SK-N-SH (cell line): ENCODE results near the gene RBM14.

Experiments used
- ELF1 ChIP-seq: IDR thresholded peaks from 2 replicates; pipeline ENCODE4 v1.4.0; 2012
- EP300 ChIP-seq, 2 experiments: IDR thresholded peaks; 2 replicates each; pipeline versions ENCODE4 v1.4.0 to v1.6.1; 2012; ENCODE audit warnings: borderline replicate concordance in 1 of 2, low read depth in 1 of 2, low read length in 1 of 2
- EZH2phosphoT487 ChIP-seq: fragments of 200-600 bp; sonication (generic); IDR thresholded peaks from 2 replicates; pipeline ENCODE4 v1.6.1; 2017; ENCODE audit warnings: low read depth, mixed run types, mild to moderate bottlenecking, antibody characterized with exemption, moderate library complexity, borderline replicate concordance
- FOXJ3 ChIP-seq: sonication (generic); formaldehyde crosslinking; IDR thresholded peaks from 2 replicates; pipeline ENCODE4 v1.5.1; 2020; ENCODE audit warnings: mild to moderate bottlenecking, missing genetic modification reagents
- GATA2 ChIP-seq: sonication (generic); formaldehyde crosslinking; IDR thresholded peaks from 2 replicates; pipeline ENCODE4 v1.5.0; 2020; ENCODE audit warnings: mild to moderate bottlenecking, missing genetic modification reagents
- NFIC ChIP-seq: IDR thresholded peaks from 2 replicates; pipeline ENCODE4 v1.4.0; 2012; ENCODE audit warnings: borderline replicate concordance
- POLR2AphosphoS5 ChIP-seq: IDR thresholded peaks from 2 replicates; pipeline ENCODE4 v1.6.1; 2012; ENCODE audit warnings: low read depth, low read length
- RAD21 ChIP-seq: IDR thresholded peaks from 2 replicates; pipeline ENCODE4 v1.6.1; 2012; ENCODE audit warnings: mild to moderate bottlenecking, low read length
- RCOR1 ChIP-seq: fragments of 150-350 bp; IDR thresholded peaks from 2 replicates; pipeline ENCODE4 v1.6.1; 2017; ENCODE audit warnings: antibody characterized with exemption, low read length
- RFX5 ChIP-seq: IDR thresholded peaks from 2 replicates; pipeline ENCODE4 v1.6.1; 2012; ENCODE audit warnings: mild to moderate bottlenecking, improper control_type of control experiment, low read length
- SIN3A ChIP-seq: IDR thresholded peaks from 2 replicates; pipeline ENCODE4 v1.6.1; 2012; ENCODE audit warnings: low read depth, mild to moderate bottlenecking, low read length, moderate library complexity, borderline replicate concordance
- TEAD4 ChIP-seq: IDR thresholded peaks from 2 replicates; pipeline ENCODE4 v1.4.0; 2012; ENCODE audit warnings: mild to moderate bottlenecking, borderline replicate concordance; ENCODE audit not compliant: insufficient read depth
- TF ChIP-seq, protein P1 (sequence below): fragments of 200-600 bp; sonication (generic); IDR thresholded peaks from 2 replicates; pipeline ENCODE4 v1.6.1; 2017; ENCODE audit warnings: antibody characterized with exemption, mild to moderate bottlenecking, moderate library complexity
- TF ChIP-seq, protein P2 (sequence below): fragments of 150-350 bp; IDR thresholded peaks from 2 replicates; pipeline ENCODE4 v1.6.1; 2017; ENCODE audit warnings: antibody characterized with exemption, low read length, low read depth, borderline replicate concordance

DNA sequence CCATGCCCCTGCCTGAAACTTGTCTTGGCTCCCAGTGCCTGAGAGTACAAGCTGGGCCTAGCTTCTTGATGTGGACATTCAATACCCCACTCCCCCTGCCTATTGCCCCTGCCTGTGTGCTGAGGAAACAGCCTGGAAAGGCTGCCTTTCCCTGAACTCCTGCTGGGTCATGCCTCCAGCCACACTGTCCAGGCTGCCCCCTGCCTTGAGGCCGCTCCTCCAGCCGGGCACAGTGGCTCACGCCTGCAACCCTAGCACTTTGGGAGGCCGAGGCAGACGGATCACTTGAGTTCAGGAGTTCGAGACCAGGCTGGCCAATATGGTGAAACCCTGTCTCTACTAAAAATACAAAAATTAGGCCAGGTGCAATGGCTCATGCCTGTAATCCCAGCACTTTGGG lies 13.4 kb upstream of the RBM14 start:
- TF ChIP-seq RFX5 (no peak), GATA2 (CRISPR knock-in tag) (no peak), NFIC (no peak), ELF1 (no peak), RAD21 (no peak), TEAD4 (no peak), EZH2phosphoT487 (no peak), RCOR1 (no peak), SIN3A (no peak), EP300 (IDR thresholded peaks at IDR 0.05; ENCODE audit: borderline replicate concordance in 1 of 2, low read depth in 1 of 2, low read length in 1 of 2) (no peak), POLR2AphosphoS5 (no peak), FOXJ3 (CRISPR knock-in tag) (no peak)
- TF ChIP-seq, protein P1, sequence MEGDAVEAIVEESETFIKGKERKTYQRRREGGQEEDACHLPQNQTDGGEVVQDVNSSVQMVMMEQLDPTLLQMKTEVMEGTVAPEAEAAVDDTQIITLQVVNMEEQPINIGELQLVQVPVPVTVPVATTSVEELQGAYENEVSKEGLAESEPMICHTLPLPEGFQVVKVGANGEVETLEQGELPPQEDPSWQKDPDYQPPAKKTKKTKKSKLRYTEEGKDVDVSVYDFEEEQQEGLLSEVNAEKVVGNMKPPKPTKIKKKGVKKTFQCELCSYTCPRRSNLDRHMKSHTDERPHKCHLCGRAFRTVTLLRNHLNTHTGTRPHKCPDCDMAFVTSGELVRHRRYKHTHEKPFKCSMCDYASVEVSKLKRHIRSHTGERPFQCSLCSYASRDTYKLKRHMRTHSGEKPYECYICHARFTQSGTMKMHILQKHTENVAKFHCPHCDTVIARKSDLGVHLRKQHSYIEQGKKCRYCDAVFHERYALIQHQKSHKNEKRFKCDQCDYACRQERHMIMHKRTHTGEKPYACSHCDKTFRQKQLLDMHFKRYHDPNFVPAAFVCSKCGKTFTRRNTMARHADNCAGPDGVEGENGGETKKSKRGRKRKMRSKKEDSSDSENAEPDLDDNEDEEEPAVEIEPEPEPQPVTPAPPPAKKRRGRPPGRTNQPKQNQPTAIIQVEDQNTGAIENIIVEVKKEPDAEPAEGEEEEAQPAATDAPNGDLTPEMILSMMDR, result no peak
- TF ChIP-seq, protein P2, sequence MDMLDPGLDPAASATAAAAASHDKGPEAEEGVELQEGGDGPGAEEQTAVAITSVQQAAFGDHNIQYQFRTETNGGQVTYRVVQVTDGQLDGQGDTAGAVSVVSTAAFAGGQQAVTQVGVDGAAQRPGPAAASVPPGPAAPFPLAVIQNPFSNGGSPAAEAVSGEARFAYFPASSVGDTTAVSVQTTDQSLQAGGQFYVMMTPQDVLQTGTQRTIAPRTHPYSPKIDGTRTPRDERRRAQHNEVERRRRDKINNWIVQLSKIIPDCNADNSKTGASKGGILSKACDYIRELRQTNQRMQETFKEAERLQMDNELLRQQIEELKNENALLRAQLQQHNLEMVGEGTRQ, result no peak
